Activated CD8-positive, alpha-beta memory T cell treated with anti-CD3 and anti-CD28 coated beads, Interleukin-2, amount 50 U/mL, for 48 hours (primary cell): ENCODE results near the gene COL4A6.

Experiments used
- DNase-seq: peaks from one replicate; pipeline ENCODE4 v3.0.0-alpha.2; 2020

COL4A6 gene

DNA sequence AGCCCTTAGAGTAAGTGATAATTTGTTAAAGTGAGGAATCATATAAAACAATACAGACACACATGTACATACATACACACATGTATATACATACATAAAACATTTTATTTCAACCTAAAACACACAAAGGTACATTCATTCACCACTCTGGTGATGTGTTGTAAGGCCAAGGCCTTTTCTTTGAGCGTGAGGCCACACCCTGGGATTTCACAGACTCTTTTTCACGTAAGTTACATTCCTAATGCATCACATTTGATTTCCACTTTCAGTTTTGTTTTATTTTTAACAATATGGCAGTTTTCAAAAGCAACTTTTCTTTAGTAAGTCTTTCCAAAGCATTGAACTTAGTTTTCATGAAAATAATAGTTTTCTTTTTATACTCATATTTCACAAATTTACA, 170.7 kb downstream of the COL4A6 start:
- no peak for DNase-seq

DNA sequence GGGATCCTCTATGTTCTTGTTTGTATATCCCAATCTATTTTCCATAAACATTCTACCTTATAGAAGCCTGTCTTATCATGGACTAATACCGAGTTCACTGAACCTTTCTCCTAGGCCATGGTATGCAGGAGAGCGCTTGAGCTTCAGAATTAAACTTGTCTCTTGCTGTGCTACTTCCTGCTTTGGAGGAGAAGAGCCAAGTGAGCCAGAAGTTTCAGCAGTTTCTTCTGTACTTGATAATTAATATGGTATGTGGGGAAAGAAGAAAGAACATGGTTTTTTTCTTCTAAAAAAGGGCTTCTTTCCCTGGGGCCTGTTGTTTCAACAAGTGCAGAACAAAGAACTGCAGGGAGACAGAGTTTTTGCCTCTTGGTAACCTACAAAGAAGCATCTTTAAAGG, 173.8 kb downstream of the COL4A6 start:
- DNase-seq = no peak

DNA sequence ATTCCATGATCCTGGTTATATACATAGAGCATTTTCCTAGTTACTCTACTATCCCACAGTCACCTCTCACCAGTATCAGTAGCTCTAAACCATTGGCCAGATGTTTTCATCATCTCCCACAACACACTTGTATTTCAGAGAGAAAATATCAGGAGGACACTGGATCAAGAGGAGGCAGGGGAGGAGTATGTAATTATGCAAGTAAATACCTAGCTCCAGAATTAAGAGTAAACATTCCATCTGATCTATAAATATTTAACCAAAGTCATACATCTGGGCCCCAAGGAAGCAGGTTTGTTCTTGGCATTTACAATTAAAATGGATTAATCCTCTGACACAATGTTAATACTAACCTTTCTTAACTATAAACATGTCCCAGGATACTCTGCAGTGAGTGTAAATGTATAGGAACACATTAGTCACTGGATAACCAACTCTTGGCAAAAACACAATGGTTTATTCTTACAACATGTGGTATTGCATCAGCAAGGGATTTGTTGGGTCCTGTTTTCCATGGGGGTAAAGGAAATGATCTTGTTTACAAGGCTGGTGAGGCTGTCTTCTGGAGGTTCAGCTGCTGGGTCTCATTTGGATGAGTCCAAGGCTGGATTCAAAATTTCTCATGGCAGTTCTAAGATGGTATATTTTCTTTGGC, 176.5 kb downstream of the COL4A6 start:
- DNase-seq = no peak

DNA sequence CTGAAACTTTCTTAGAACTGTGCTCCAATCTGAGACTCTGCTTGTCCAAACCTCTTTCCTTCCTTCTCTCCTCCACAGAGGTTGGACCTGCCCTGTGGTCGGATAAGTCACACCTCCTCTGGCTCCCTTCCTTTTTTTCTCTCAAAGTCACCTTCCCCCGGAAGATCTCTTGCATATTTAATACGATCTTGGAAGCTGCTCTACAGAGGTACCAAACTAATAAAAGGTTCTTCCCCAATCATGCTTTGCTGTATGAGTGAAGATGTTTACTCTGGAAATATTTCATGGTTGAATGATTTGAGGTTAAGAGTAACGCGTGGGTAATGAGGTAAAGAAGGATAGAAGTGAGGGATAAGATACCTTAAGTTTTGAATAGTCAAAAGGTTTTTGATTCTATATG, 180.7 kb downstream of the COL4A6 start:
- DNase-seq = no peak

DNA sequence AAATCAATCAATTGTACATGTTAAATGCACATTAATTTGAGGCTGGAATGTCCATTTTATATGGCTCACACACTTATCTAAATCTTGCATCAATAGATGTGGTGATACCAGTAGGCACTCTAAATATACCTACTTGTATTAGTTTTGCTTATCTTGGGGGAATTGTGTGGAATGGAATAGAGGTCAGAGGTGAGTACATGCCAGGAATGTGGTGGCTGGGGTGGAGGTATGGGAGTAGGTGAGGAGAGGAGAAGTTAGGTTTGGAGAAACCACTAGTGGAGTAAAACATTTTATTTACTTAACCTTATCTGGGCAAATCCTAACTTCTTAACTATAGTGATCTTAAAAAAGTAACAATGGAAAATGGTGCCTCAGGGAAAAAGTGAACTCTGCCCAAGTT, 183.6 kb downstream of the COL4A6 start:
- no peak for DNase-seq

DNA sequence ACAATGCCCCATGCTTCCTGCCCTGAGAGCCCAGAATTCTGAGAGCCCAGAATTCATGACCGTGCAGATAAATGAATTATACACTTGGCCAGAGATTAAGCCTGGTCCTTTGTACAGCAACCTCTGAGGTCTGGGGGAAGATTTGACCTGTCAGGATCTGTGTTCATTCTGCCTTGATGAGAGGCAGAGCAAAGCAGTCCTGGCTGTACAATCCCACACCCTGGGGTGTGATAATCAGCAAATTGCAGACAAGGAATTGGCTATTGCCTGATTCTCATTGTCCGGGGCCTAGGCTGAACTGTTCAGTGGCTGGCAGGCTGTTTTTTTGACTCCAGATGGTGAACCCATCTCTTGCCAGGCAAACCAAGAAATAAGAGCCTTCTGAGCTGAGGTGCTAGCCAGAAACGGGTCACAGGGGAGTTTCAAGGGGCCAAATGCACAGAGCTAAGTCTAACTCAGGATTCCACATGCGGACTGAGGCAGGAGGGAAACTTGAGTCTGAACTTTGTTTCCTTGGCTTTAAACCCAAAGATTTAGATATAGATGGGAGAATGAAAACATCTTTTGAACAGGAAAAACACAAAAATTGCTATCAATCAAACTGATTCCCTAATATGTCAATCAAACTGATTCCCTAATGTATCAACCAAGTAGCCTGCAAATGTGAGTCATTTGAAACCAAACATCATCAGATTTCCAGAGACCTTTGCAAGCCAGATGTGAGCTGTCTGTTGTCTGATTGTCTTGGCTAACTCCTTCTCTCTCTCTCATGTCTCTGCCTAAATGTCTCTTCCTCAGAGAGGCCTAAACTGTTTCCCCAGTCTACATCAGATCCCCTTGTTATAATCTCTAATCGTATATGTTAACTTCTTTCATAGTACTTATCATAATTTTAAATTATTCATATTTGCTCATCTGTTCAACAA, 187.3 kb downstream of the COL4A6 start:
- DNase-seq = no peak

DNA sequence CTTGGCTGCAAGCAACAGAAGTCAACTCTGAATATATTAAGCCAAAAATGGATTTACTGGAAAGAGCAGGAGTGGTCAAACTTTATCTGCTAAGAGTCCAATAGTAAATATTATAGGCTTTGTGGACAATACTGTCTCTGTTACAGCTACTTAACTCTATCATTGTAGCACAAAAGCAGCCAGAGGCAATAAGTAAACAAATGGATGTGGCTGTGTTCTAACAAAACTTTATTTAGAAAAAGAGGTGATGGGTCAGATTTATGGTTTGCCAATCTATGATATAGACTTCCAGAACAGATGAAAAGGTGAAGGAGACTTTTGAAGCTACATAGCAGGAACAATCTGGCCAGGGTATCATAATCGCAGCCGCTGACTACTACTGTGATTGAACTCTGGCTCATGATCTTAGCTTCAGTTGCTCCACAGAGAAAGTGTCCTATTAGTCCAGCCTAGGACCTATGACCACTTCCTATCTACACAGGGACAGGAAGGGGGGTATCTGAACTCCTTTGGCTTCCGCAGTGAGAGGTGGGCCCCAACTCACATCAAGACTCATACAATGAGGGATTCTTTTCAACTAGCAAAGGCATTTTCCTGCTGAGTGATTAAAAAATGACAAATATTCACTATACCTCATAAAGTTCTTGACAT, 191.8 kb downstream of the COL4A6 start:
- DNase-seq = no peak

DNA sequence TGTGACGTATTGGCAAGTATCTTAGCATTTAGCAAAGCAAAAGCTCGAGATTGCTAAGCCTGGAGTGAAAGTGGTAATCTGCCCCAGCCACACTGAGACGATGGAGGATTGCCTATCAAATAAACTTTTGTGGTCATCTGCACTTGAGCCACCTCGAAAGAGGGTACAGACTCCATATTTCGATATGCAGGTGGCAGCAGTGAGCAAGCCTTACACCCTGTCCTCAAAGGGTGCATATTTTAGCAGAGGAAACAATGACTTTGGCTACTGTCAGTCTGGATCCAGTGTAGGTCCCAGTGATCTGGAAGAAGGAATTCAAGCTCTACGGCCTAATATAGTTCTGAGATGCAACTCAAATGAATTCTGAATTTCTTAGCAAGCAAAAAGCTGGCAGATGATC, 192.8 kb downstream of the COL4A6 start:
- DNase-seq = no peak

DNA sequence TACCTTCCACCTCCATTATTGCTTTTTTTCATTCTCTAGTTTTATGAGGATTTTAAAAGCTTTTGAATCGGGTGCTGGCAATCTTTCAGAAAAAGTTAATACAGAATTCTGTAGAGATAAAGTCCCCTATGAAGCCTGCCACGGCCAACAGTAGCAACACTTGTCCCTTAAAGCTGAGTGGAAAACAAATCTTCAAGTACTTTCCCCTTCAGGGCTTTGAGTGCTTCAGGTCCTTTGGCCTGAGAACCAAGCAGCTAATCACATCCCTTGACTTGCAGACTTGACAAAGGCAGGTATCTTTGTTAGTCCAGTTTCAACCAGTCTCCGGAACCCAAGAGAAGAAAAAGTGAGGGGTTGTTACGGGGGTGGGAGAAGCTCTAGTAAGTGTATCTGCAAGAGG, 202.2 kb downstream of the COL4A6 start:
- DNase-seq = no peak

DNA sequence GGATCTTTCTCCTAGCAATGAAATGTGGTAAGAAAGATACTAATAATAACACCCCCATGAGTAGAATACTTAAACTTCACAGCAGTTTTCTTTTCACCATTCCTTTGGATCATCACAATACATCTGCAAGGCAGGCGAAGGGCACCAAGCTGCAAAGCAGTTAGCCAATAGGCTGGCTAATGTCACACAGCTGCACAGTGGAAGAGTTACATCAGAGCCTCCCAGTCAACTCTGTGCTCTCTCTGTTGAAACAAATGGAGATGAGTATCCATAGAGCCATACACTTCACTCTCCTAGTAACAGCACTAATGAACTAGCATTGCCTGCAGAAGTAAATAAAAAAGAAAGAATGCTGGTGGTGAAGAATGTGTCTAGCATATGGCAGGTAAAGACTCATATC, 207.6 kb downstream of the COL4A6 start:
- no peak for DNase-seq

DNA sequence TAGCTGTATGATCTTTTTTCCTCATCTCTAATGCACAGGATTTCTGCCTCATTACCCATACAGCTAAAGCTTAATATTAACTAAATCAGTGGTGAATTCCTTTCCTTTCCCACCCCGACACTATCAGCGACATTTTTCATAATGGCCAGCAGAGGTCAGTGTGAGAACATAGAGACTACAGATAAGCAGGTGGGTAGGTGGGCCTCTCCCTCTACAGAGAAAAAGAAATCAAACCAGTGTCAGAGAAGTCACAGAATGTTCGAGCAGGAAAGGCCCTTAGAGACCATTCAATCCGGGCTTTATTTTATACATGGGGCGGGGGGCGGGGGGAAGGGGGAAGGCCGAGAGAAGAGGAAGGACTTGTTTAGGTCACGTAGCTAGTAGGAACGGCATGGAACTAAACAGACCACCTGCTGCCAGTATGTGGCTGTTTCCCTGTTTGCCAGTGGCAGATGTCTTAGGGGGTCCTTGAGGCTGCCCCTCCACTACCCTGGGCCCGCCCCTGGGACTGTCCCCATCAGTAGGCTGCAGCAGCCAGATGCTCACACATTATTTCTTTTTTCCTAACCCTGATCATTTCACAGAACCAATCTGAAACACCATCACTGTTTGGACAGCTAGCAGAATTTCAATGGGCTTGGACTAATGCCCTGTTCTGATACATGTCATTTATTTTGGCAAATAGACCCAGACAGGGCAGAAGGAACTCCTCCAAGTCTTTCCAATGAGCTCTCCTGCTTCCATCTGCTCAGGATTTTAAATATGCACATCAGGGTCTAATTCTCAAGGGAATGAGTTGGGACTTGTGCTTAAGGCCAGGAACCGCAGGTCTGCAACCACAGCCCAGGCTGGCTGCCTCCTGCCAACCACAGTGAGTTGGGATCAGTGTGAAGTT, 213.2 kb downstream of the COL4A6 start:
- no peak for DNase-seq

DNA sequence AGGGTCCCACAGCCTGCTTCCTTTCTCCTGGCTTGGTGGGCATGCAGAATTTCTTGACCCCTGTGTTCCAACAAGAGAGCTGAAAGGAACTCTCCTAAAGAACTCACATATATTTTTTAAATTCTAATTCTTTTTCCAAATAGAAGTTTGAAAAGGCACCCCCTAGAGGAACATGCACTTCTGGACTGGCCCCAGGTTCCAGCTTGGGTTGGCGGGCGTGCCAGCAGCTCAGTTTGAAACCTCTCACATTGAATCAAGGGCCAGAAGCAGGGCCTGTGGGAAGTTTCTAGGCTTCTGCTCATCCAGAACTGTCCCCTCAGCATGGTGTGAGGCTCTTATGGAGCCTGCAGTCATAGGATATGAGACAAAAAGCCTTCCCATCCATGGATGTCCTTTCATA, 214.0 kb downstream of the COL4A6 start:
- DNase-seq = no peak

DNA sequence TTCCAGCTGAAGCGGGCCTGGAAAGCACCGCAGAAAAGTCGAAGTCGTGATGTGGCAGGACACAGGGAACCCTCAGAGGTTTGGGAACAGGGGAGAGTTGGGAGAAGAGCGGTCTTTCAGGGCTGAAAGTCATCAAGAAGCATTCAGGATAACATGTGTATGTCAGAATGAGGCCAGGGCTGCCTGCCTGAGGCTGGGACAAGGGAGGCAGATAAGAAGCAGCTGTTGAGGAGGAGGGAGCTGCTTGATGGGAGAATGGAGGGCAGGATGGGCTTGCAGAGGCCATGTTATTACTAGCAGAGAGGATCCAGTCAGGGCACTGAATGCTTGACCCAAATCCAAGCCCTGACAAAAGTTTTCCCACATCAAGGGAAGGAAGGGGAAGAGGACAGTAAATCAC, 214.6 kb downstream of the COL4A6 start:
- DNase-seq = no peak

DNA sequence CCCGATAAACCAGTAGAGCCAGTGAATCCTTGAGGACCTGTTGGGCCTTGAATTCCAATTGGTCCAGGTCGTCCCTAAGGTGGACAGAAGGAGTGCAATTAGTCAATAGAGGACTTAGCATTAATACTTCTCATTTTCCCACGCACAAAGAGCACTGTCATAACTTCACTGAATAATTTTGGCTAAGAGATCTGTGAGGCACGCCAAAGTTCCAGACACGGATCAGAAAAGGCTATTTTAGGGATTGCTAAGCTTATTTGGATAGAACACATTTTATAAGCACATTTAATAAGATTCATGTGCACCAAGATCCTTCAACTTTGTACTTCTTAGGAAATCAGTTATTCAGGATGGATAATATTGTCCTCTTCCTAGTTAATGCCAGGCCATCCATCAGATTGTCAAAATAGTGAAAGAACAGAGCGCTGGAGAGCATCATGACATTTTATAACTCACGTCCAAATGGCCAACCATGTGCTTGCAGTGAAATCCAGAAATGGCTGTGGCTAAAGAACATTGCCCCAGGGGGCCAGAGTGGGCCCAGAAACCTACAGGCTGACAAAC, 216.8 kb downstream of the COL4A6 start:
- DNase-seq = no peak

DNA sequence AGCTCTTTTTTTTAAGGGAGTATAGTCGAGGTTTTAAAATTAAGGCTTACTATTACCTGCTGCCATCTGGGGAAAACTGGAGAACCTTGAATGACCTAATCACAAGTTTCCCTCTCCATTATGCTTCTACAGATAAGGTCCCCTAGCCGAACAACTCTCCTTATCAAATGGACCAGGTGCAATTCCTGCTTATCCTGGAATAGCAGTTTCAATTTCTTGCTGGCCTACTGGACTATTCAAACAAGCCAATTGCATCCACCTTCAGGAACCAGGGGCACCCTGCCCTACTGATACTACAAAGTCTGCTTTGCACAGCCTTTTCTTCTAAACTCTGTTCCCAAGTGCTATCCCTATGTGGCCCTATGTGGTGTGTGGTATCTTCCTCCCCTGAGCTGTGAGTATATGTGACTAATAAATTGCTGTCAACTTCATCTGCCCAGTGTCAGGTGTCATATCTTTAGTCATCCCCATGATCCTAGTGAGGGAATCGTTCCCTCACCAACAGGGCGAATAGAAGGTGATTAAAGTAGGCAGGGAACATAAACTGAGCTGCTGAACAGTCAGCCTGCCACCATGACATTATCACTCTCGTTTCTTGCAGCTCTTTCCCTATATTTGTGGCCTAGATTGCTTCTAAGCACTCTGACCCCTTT, 218.1 kb downstream of the COL4A6 start:
- no peak for DNase-seq

DNA sequence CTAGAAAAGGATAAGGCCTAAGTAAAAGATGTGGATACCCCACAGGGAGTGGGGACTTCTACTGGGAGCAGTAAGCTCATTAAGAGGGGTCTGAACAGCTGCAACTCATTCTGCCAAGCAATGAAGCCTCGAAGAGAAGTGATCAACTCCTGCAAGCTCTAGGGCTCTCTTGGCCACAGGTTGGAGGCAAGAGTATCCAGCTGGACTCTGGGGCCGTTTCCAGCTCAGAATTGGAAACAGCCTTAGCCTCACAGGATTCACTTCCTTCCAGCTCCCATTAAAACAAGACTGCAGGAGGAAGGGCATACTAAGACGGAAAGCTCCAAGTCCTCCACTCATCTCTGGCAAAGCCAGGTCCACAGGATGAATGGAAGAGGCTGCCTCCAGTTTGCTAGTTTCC, 220.3 kb downstream of the COL4A6 start:
- no peak for DNase-seq

DNA sequence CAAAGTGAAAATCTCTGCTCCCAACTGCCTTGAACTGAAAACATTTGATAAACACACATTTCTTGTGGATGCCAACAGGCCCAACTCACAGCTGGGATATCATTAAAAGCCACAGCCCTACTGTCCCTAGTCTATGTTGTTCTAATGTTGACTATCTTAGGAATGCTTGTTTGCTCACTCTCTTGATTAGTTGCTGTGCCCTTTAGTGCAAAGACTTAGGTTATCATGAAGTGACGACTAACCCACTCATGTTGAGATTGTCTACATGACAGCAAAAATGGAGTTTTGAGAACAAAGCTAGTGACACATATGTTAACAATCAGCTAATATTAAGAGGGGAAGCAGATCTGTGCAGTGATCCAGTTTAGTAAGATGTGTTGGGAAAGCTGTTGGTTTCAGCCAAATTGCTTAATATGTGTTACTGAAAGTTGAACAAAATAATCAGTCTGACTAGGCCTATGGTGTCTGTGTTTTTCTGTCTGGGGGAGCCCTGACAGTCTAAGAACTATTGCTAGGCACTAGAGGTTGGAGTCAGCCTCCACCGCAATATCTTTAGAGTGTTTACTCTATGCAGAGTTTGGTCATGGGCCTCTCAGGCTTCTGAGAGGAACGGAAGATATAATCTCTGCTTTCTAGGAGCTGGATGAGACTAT, 221.2 kb downstream of the COL4A6 start:
- DNase-seq = no peak

DNA sequence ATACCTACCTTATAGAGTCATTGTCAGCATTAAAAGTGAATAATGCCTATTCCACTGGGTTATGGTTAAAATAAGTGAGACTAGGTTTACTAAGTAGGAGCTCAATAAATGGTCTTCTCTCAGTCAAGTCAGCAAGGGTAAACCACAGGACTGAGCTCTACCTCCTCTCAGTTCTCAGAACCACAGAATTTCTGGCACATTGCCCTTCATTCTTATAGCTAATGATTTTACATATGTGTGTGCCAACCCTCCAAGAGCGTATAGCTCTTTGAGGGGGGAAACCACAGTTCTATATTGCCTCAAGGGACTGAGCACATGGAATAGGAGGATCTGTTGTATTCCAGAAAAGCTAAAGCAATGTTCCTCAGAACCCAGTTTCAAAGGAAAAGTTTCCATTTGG, 221.8 kb downstream of the COL4A6 start:
- no peak for DNase-seq

DNA sequence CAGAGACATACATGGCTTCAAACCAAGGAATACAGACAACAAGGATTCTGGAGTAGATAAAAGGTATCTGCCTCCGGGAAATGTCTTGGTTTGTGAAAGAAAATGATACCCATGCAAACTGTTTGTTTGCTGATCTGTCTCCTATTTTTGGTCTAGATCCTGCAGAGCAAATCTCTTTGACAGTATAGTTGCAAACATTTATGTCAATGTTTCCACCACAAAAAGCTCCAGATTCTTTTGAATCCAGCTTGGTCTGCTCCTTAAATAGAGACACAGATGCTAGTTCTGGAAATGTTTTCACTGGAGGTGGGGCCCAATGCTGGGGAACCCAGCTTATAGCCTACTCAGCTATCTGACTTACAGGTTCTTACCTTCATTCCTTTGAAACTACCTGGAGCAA, 226.9 kb downstream of the COL4A6 start:
- DNase-seq = no peak

DNA sequence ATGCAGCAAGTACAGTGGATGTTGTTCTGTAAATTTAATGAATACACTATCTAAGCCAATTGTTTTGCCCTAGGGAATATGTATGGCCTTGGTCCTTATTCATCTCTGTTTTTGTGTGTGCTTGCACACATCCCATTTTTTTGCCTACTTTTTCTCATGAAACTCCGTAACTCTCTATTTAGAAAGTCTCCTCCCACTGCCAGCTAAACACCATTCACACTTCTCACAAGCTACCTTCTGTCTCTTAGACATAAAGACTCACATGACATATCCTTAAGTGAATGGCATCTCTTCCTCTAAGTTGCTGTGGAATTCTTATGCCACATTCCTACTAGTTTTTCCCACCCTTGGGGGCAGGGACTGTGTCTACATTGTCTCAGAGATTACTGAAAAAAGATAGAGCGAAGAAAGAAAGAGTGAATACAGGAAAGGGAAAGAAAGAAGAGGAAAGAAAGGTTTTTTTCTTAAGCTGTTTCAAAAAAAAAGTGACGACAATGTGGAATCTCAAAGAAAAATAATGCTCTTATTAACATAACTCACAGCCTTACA, 229.1 kb downstream of the COL4A6 start:
- no peak for DNase-seq

DNA sequence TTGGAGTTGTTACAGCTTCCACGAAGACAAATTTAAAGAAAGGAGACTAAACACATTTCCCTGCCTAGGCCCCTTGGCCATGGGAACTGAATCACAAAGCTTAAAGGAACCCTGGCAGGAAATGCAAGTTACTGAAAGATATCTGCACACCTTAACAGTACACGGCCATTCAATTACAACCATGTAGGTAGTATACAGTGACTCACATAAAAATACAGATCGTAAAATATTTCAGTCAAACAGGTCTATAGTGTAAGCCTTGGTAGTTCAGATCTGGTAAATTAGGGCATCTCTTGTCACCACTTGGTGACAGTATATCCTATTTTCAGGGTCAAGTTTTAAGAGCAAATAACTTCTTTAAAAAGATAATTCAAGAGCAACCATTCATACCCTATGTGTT, 234.7 kb downstream of the COL4A6 start:
- DNase-seq = no peak
